SU-DHL-6 (cell line): Measurements from ENCODE around the gene ERC1.

Source experiments
- H2AFZ ChIP-seq: fragments of 200-600 bp; sonication (generic); 2 replicates; pipeline ENCODE4 v1.6.1; 2014; ENCODE audit warnings: low read depth, mild to moderate bottlenecking, moderate library complexity, mixed read lengths, antibody characterized with exemption, low read length; ENCODE audit not compliant: severe bottlenecking
- H3F3A ChIP-seq: fragments of 200-600 bp; shearing (Covaris generic); 2 replicates; pipeline ENCODE4 v1.6.0; 2016; ENCODE audit warnings: antibody characterized with exemption, mild to moderate bottlenecking; ENCODE audit not compliant: insufficient read depth
- H3K27ac ChIP-seq: fragments of 200-600 bp; sonication (generic); 2 replicates; pipeline ENCODE4 v1.5.1; 2016; ENCODE audit warnings: low read depth, mild to moderate bottlenecking, low read length, moderate library complexity, mixed read lengths
- H3K27me3 ChIP-seq: fragments of 200-600 bp; sonication (generic), shearing (Covaris generic); 2 replicates; pipeline ENCODE4 v1.6.0; 2014; ENCODE audit warnings: mild to moderate bottlenecking, low read length
- H3K36me3 ChIP-seq: fragments of 200-600 bp; sonication (generic); 2 replicates; pipeline ENCODE4 v1.6.1; 2014; ENCODE audit warnings: mild to moderate bottlenecking, low read length, mixed read lengths
- H3K4me2 ChIP-seq: fragments of 300-600, 200-600 bp; shearing (Covaris generic), sonication (generic); 2 replicates; pipeline ENCODE4 v1.6.0; 2014; ENCODE audit warnings: low read length, low read depth, mild to moderate bottlenecking; ENCODE audit not compliant: poor library complexity, severe bottlenecking
- H3K4me3 ChIP-seq: fragments of 200-600 bp; sonication (generic); 2 replicates; pipeline ENCODE4 v1.5.1; 2014; ENCODE audit warnings: antibody characterized with exemption, low read length, mild to moderate bottlenecking, mixed read lengths; ENCODE audit not compliant: insufficient read depth, poor library complexity, severe bottlenecking
- H3K79me2 ChIP-seq: fragments of 200-600 bp; sonication (generic); 2 replicates; pipeline ENCODE4 v1.6.1; 2014; ENCODE audit warnings: mild to moderate bottlenecking, low read length, moderate library complexity; ENCODE audit not compliant: insufficient read depth
- H3K9ac ChIP-seq: fragments of 200-600 bp; sonication (generic); 2 replicates; pipeline ENCODE4 v1.7.0; 2014; ENCODE audit warnings: mild to moderate bottlenecking, low read length
- H3K9me2 ChIP-seq: fragments of 200-600 bp; sonication (generic); replicated peaks from 2 replicates; pipeline ENCODE4 v1.6.1; 2014; ENCODE audit warnings: low read length; ENCODE audit not compliant: insufficient read depth
- H3K9me3 ChIP-seq: fragments of 200-600 bp; sonication (generic); 2 replicates; pipeline ENCODE4 v1.6.1; 2014; ENCODE audit warnings: low read length, mixed read lengths; ENCODE audit not compliant: insufficient read depth
- H4K20me1 ChIP-seq: fragments of 200-600 bp; sonication (generic); 2 replicates; pipeline ENCODE4 v1.6.1; 2014; ENCODE audit warnings: low read depth, mild to moderate bottlenecking, antibody characterized with exemption, low read length, moderate library complexity, mixed read lengths
- CTCF ChIP-seq: fragments of 200-600 bp; sonication (generic); IDR thresholded peaks from one replicate; pipeline ENCODE4 v1.5.1; 2017; ENCODE audit warnings: antibody characterized with exemption, mild to moderate bottlenecking, low read length, moderate library complexity; ENCODE audit not compliant: insufficient read depth, poor library complexity, severe bottlenecking
- EZH2phosphoT487 ChIP-seq: fragments of 200-600 bp; sonication (generic), shearing (Covaris generic); conservative IDR thresholded peaks from 2 replicates; pipeline ENCODE4 v1.6.1; 2018; ENCODE audit warnings: mild to moderate bottlenecking, antibody characterized with exemption, low read length, moderate library complexity, mixed read lengths

Gene ERC1

GRCh38 chr12:1445807-1446206, 454.8 kb downstream of the ERC1 start:
- Histone ChIP-seq H3K79me2 (no peaks in the 10 kb centered on the region), H3K4me2 (peak overlapping the region; percentile 39), H3K9ac (no peak overlapping the region), H3K27ac (peak overlapping the region; percentile 30; the same call in 1 of the 2 replicates), H3K9me3 (no peaks in the 10 kb centered on the region), H3F3A (no peaks in the 10 kb centered on the region), H3K27me3 (no peaks in the 10 kb centered on the region), H3K4me3 (no peak overlapping the region), H4K20me1 (no peaks in the 10 kb centered on the region), H3K9me2 (no peaks in the 10 kb centered on the region), H2AFZ (no peak overlapping the region), H3K36me3 (no peaks in the 10 kb centered on the region)
- no peak for TF ChIP-seq EZH2phosphoT487
- TF ChIP-seq CTCF, result no peak

GRCh38 chr12:1448336-1448735, 457.3 kb downstream of the ERC1 start:
- Histone ChIP-seq H2AFZ (no peak overlapping the region), H3K9me2 (no peaks in the 10 kb centered on the region), H4K20me1 (no peaks in the 10 kb centered on the region), H3K27ac (no peak overlapping the region), H3F3A (no peaks in the 10 kb centered on the region), H3K9ac (no peak overlapping the region), H3K36me3 (no peaks in the 10 kb centered on the region), H3K4me2 (no peak overlapping the region), H3K4me3 (no peak overlapping the region), H3K9me3 (no peaks in the 10 kb centered on the region), H3K27me3 (no peaks in the 10 kb centered on the region), H3K79me2 (no peaks in the 10 kb centered on the region)
- TF ChIP-seq EZH2phosphoT487, result no peak
- no peak for TF ChIP-seq CTCF

- H3K9ac ChIP-seq, result no peak overlapping the region
- H3K36me3 ChIP-seq, result no peaks in the 10 kb centered on the region
- no peak overlapping the region for H3K4me2 ChIP-seq
- no peak for TF ChIP-seq CTCF
- TF ChIP-seq EZH2phosphoT487, result no peak
- H4K20me1 ChIP-seq, result no peaks in the 10 kb centered on the region
- no peaks in the 10 kb centered on the region for H3K9me2 ChIP-seq
- H3K27ac ChIP-seq, result no peak overlapping the region
- H3F3A ChIP-seq, result no peaks in the 10 kb centered on the region
- H3K27me3 ChIP-seq, result no peaks in the 10 kb centered on the region
- no peak overlapping the region for H3K4me3 ChIP-seq
- no peaks in the 10 kb centered on the region for H3K79me2 ChIP-seq
- no peak overlapping the region for H2AFZ ChIP-seq
- no peaks in the 10 kb centered on the region for H3K9me3 ChIP-seq
These were observed 462.8 kb downstream of the ERC1 start for GRCh38 chr12:1453810-1454209.
